HG03039 (cell line): ENCODE data around the gene ATAD3A.
A peak's percentile ranks its signal among the peaks of the same experiment; 100 is the strongest.
"Not testable (repeated sequence)": the region's sequence is repeated elsewhere in the genome, so short reads cannot be mapped to it uniquely, and the experiment has no call there.

Source experiments
- ATAC-seq: cut with Tn5 transposase; IDR thresholded peaks from one replicate; pipeline ENCODE4 v1.9.1; 2021; ENCODE audit warnings: mild to moderate bottlenecking, moderate library complexity; ENCODE audit not compliant: unreplicated experiment

ATAD3A gene

GRCh38 chr1:1511533-1512285 is at the start of gene ATAD3A:
Gene ATAD3A, plus strand, starts transcription at chr1:1512162. Its CDS starts 107 bp downstream, at chr1:1512269.
- peak; percentile 77 for ATAC-seq

DNA sequence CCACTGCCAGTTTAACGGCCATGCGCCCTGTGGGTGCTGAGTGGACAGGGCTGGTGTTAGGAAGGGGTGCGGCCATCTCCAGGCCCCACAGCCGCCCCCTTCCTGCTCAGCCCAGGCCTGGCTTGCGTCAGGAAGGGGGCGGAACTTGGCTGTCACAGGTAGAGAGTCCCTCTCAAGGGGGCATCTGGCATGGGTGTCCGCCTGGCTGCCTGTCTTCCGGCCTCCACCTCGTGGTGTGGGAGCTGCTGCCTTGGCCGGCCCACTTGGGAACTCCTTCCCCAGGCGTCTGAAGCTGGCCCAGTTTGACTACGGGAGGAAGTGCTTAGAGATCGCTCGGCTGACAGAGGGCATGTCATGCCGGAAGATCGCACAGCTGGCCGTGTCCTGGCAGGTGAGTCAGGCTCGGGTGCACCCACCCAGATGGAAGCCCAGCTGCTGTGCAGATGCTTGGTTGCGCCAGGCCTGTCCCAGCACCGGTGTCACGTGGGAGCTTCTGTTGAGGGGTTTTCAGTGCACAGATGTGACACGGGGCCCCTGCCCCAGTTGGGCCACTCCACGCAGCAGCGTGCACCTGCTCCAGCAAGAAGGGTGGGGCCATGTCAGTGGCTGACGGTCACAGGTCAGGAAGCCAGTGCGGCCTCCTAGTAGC is 49.5 kb upstream of the ATAD3A start:
- ATAC-seq = no peak

DNA sequence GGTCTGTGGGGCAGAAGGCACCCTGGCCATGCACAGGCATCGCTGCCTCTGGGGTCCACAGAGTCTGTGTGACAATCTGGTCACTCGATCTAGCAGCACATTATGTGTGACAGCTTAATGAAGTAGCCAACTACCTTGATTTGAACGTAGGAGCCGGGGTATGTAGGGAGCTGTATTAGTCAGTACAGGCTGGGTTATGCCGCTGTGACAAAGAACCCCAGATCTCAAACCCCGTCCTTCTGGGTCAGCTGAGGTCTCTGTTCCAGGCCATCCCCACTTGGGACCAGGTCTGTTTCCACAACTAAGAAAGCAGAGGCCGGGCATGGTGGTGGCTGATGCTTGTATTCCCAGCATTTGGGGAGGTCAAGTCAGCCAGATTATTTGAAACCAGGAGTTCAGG is 48.6 kb upstream of the ATAD3A start:
- ATAC-seq = no peak

GRCh38 chr1:1468196-1468985 is 43.6 kb upstream of the ATAD3A start:
- ATAC-seq = not testable (repeated sequence)

DNA sequence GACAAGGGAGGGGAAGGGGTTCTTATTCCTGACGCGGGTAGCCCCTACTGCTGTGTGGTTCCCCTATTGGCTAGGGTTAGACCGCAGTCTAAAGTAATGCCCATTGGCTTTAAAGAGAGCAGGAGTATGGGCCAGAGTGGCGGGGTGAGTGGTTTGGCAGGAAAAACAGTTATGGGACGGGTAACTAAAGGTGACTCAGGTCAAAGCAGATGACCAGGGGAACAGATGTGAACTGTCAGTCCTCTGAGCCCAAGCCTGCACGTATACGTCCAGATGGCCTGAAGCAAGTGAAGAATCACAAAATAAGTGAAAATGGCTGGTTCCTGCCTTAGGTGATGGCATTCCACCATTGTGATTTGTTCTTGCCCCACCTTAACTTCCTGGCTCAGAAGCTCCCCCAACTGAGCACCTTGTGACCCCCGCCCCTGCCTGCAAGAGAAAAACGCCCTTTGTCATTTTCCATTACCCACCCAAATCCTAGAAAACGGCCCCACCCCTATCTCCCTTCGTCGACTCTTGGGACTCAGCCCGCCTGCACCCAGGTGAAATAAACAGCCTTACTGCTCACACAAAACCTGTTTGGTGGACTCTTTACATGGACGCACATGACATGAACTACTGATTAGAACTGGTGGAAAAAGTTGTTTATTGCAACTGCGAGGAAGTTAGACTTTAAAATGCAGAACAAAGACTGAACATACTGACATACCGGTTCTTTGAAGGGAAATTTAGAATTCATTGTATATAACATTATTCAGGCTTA is 41.2 kb upstream of the ATAD3A start:
- no peak for ATAC-seq

- ATAC-seq = peak; percentile 72
These were observed 40.4 kb upstream of the ATAD3A start, which contains the start of gene ATAD3B for GRCh38 chr1:1471389-1472052. Gene ATAD3B, plus strand, starts transcription at chr1:1471765. Its CDS starts 120 bp downstream, at chr1:1471885.

DNA sequence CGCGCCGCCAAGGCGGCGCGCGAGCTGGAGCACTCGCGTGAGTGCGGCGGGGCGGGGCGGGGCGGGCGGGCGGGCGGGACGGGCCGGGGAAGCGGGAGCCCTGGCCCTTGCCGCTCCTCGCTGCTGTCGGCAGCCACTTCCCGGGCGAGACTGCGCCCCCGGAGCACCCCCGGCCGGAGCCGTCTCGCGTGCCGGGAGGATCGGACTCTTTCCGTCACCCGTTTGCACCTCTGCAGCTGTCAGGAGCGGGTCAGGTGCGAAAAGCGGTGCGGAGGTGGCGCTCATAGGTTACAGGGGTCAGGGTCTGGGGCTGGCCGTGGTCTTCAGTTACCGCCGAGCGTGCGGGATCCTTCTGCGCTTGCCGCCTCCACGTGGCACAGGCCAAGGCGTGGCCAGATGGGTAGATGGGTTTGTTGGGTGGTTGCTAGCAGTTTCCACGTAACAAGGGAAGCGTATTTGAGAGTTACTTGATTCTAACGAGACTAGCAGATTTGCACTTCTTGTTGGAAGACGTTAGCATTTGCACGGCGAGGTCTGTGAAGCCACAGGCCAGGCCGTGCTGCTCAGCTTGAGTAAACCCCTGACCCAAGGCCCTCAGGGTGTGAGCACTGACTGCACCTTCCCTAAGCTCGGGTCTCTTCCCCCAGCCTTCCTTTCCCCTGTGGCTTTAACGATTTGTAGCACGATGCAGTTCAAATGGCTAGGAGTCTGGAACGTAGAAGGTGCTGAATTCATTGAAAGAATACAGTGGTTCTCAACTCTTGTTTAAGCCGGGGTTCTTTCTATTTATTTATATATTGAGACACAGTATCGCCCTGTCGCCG is 39.7 kb upstream of the ATAD3A start:
- ATAC-seq = not testable (repeated sequence)

- ATAC-seq = not testable (repeated sequence)
These were observed 36.0 kb upstream of the ATAD3A start for GRCh38 chr1:1476011-1476410.

- ATAC-seq = no peak
These were observed 34.8 kb upstream of the ATAD3A start for GRCh38 chr1:1477206-1477605.

DNA sequence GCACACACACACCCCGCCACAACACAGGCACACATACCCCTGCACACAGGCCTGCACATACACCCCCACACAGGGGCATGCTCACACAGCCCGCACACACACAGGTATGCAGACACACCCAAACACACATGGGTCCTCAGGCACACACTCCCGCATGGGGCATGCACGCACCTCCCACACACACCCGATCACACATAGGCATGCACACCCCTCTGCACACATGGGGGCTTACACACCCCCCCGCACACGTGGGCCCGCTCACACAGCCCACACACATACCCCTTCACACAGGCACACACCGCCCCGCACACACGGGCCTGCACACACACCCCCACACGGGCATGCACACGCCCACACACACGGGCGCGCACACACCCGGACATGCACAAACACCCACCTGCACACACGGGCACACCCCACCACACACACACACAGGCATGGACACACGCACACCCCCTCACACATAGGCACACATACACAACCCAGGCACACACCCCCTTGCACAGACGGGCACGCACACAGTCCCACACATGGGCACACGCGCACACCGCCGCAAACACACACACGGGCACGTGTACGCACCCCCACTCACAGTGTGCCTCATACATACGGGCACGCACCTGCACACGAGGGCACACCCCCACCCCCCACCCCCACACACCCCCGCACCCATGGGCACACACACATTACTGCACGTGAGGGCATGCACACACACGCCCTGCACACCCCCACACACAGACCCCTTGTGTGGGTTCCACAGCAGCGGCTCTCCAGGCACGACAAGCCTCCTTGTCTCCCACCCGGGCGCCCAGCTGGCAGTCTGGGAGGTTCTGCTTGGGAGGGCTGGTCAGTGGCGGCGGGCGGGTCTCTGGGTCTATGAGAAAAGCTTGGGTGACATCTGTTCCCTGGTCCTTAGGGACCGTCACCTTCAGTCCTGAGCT is 32.1 kb upstream of the ATAD3A start:
- ATAC-seq = no peak

DNA sequence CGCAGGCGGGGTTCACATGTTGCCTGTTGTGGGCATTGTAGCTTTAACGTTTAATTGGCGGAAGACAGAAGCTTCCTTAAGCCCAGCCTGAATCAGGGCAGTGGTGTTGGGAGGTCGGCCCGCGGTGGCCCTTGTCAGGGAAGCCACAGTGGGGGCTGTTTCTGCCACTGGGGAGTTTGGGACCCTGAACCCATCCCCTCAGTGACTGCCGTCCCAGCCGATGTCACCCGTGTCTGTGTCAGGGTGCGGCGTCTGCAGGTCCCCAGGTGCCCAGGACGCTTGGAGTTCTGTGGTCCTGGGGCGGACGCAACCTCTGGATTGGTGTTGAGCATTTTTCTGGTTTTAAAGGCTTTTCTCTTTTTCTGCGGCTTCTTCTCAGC is 31.5 kb upstream of the ATAD3A start:
- ATAC-seq = not testable (repeated sequence)

DNA sequence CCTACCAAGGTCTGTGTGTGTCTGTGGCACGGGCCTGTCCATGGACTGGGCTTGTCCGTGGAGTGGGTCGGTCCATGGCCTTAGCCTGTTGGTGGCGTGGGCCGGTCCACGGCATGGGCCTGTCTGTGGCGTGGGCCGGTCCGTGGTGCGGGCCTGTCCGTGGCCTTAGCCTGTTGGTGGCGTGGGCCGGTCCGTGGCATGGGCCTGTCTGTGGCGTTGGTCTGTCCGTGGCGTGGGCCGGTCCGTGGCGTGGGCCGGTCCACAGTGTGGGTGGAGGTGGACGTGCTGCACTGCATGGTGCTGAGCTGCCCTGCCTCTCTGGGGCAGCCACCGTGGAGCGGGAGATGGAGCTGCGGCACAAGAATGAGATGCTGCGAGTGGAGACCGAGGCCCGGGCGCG is 30.2 kb upstream of the ATAD3A start:
- not testable (repeated sequence) for ATAC-seq

DNA sequence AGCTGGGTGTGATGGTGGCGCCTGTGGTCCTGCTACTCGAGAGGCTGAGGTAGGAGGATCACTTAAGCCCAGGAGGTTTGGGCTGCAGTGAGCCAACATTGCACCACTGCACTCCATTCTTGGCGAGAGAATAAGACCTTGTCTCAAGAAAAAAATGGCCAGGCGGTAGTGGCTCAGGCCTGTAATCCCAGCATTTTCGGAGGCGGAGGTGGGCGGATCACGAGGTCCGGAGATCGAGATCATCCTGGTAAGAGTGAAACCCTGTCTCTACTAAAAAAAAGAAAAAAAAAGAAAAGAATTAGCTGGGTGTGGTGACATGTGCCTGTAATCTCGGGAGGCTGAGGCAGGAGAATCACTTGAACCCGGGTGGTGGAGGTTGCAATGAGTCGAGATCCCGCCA is 29.1 kb upstream of the ATAD3A start:
- ATAC-seq = no peak

DNA sequence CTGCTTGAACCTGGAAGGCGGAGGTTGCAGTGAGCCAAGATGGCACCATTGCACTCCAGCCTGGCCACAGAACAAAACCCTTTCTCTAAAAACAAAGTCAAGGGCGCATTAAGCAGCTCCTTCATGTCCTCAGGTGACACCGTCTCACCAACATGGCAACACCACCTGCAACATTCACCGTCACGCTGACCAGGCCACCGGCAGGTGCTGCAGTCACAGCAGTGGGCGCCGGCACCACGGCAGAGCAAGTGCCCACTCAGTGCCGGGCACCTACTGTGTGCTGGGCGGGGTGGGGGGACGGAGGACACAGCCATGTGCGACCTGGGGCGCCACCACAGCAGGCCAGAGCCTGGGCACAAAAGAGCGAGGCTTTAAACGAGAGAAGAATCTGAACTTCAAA is 28.2 kb upstream of the ATAD3A start:
- ATAC-seq = no peak

- not testable (repeated sequence) for ATAC-seq
These were observed 26.8 kb upstream of the ATAD3A start for GRCh38 chr1:1484976-1485750.

GRCh38 chr1:1485755-1486317 is 26.1 kb upstream of the ATAD3A start:
- not testable (repeated sequence) for ATAC-seq

GRCh38 chr1:1487701-1488100 is 24.3 kb upstream of the ATAD3A start:
- ATAC-seq = no peak
